ENCODE results near the gene AKR1B1.

AKR1B1 gene

GRCh38 chr7:134422008-134422407 is 36.9 kb downstream of the AKR1B1 start:
- H3K4me1 Mint-ChIP-seq = no peaks in the 10 kb centered on the region
- H3K36me3 Mint-ChIP-seq = no peaks in the 10 kb centered on the region
- H3K27ac Mint-ChIP-seq = no peak overlapping the region
- H3K4me3 Mint-ChIP-seq = no peak overlapping the region
- no peaks in the 10 kb centered on the region for H3K27me3 Mint-ChIP-seq
- no peaks in the 10 kb centered on the region for H3K9me3 Mint-ChIP-seq

GRCh38 chr7:134420424-134421125 is 38.3 kb downstream of the AKR1B1 start:
- no peaks in the 10 kb centered on the region for H3K27me3 Mint-ChIP-seq
- no peaks in the 10 kb centered on the region for H3K4me1 Mint-ChIP-seq
- H3K27ac Mint-ChIP-seq = no peak overlapping the region
- no peaks in the 10 kb centered on the region for H3K36me3 Mint-ChIP-seq
- H3K4me3 Mint-ChIP-seq = no peak overlapping the region
- H3K9me3 Mint-ChIP-seq = no peaks in the 10 kb centered on the region

GRCh38 chr7:134419875-134420274 is 39.0 kb downstream of the AKR1B1 start:
- H3K27ac Mint-ChIP-seq = no peak overlapping the region
- no peak overlapping the region for H3K4me3 Mint-ChIP-seq
- H3K9me3 Mint-ChIP-seq = no peaks in the 10 kb centered on the region
- no peaks in the 10 kb centered on the region for H3K4me1 Mint-ChIP-seq
- H3K36me3 Mint-ChIP-seq = no peaks in the 10 kb centered on the region
- H3K27me3 Mint-ChIP-seq = no peaks in the 10 kb centered on the region

- Mint-ChIP-seq H3K4me3 (no peak overlapping the region), H3K4me1 (no peaks in the 10 kb centered on the region), H3K36me3 (no peaks in the 10 kb centered on the region), H3K27me3 (no peaks in the 10 kb centered on the region), H3K27ac (no peak overlapping the region), H3K9me3 (no peaks in the 10 kb centered on the region)
Observed at GRCh38 chr7:134419085-134419484, 39.8 kb downstream of the AKR1B1 start.

- H3K27ac Mint-ChIP-seq = no peak overlapping the region
- no peaks in the 10 kb centered on the region for H3K4me1 Mint-ChIP-seq
- no peaks in the 10 kb centered on the region for H3K36me3 Mint-ChIP-seq
- no peak overlapping the region for H3K4me3 Mint-ChIP-seq
- peaks cover 3% of the 10 kb centered on the region for H3K27me3 Mint-ChIP-seq
- H3K9me3 Mint-ChIP-seq = no peaks in the 10 kb centered on the region
Observed at GRCh38 chr7:134415700-134416099, 43.2 kb downstream of the AKR1B1 start.

GRCh38 chr7:134414109-134414508 is 44.8 kb downstream of the AKR1B1 start:
- Mint-ChIP-seq H3K27ac (no peak overlapping the region), H3K36me3 (no peaks in the 10 kb centered on the region), H3K4me3 (no peak overlapping the region), H3K27me3 (peaks cover 3% of the 10 kb centered on the region), H3K9me3 (no peaks in the 10 kb centered on the region), H3K4me1 (no peaks in the 10 kb centered on the region)

- H3K27ac Mint-ChIP-seq = no peak overlapping the region
- H3K9me3 Mint-ChIP-seq = no peaks in the 10 kb centered on the region
- H3K4me3 Mint-ChIP-seq = no peak overlapping the region
- no peaks in the 10 kb centered on the region for H3K4me1 Mint-ChIP-seq
- peaks cover 13% of the 10 kb centered on the region for H3K27me3 Mint-ChIP-seq
- H3K36me3 Mint-ChIP-seq = no peaks in the 10 kb centered on the region
Observed at GRCh38 chr7:134407311-134407710, 51.6 kb downstream of the AKR1B1 start.

GRCh38 chr7:134406431-134406830 is 52.5 kb downstream of the AKR1B1 start:
- H3K36me3 Mint-ChIP-seq = no peaks in the 10 kb centered on the region
- H3K27me3 Mint-ChIP-seq = peaks cover 13% of the 10 kb centered on the region
- H3K27ac Mint-ChIP-seq = no peak overlapping the region
- H3K4me3 Mint-ChIP-seq = no peak overlapping the region
- no peaks in the 10 kb centered on the region for H3K4me1 Mint-ChIP-seq
- no peaks in the 10 kb centered on the region for H3K9me3 Mint-ChIP-seq

- no peak overlapping the region for H3K4me3 Mint-ChIP-seq
- peaks cover 12% of the 10 kb centered on the region for H3K27me3 Mint-ChIP-seq
- H3K36me3 Mint-ChIP-seq = no peaks in the 10 kb centered on the region
- no peaks in the 10 kb centered on the region for H3K4me1 Mint-ChIP-seq
- no peaks in the 10 kb centered on the region for H3K9me3 Mint-ChIP-seq
- no peak overlapping the region for H3K27ac Mint-ChIP-seq
Observed at GRCh38 chr7:134405299-134405698, 53.6 kb downstream of the AKR1B1 start.

GRCh38 chr7:134403062-134403461 is 55.8 kb downstream of the AKR1B1 start:
- no peaks in the 10 kb centered on the region for H3K4me1 Mint-ChIP-seq
- H3K27me3 Mint-ChIP-seq = peaks cover 14% of the 10 kb centered on the region
- H3K9me3 Mint-ChIP-seq = no peaks in the 10 kb centered on the region
- H3K4me3 Mint-ChIP-seq = no peak overlapping the region
- no peak overlapping the region for H3K27ac Mint-ChIP-seq
- no peaks in the 10 kb centered on the region for H3K36me3 Mint-ChIP-seq

- Mint-ChIP-seq H3K4me1 (no peaks in the 10 kb centered on the region), H3K27me3 (peaks cover 9% of the 10 kb centered on the region), H3K9me3 (no peaks in the 10 kb centered on the region), H3K27ac (no peak overlapping the region), H3K36me3 (no peaks in the 10 kb centered on the region), H3K4me3 (no peak overlapping the region)
Observed at GRCh38 chr7:134400859-134401258, 58.0 kb downstream of the AKR1B1 start.

- Mint-ChIP-seq H3K27me3 (peaks cover 8% of the 10 kb centered on the region), H3K36me3 (no peaks in the 10 kb centered on the region), H3K27ac (no peak overlapping the region), H3K4me3 (no peak overlapping the region), H3K9me3 (no peaks in the 10 kb centered on the region), H3K4me1 (no peaks in the 10 kb centered on the region)
Observed at GRCh38 chr7:134396031-134396430, 62.9 kb downstream of the AKR1B1 start.

GRCh38 chr7:134395604-134396003 is 63.3 kb downstream of the AKR1B1 start:
- Mint-ChIP-seq H3K27ac (no peak overlapping the region), H3K27me3 (peaks cover 8% of the 10 kb centered on the region), H3K4me3 (no peak overlapping the region)

GRCh38 chr7:134394056-134394455 is 64.8 kb downstream of the AKR1B1 start:
- Mint-ChIP-seq H3K27ac (no peak overlapping the region), H3K4me1 (no peaks in the 10 kb centered on the region), H3K36me3 (no peaks in the 10 kb centered on the region), H3K27me3 (peaks cover 8% of the 10 kb centered on the region), H3K4me3 (no peak overlapping the region), H3K9me3 (no peaks in the 10 kb centered on the region)

More at GRCh38 chr7:134395604-134396003, 63.3 kb downstream of the AKR1B1 start:
- no peaks in the 10 kb centered on the region for H3K36me3 Mint-ChIP-seq
- no peaks in the 10 kb centered on the region for H3K4me1 Mint-ChIP-seq
- no peaks in the 10 kb centered on the region for H3K9me3 Mint-ChIP-seq
